H1 (cell line): ENCODE measurements around the gene ASTN2. TPM values are rescaled to one million over a fixed set of nuclear protein-coding genes. Genes with fewer than 3 reads are reported as not detected.

Experiments used
- YY1 ChIP-seq: IDR thresholded peaks from 2 replicates; pipeline ENCODE4 v1.6.1; 2011; ENCODE audit warnings: low read depth, mild to moderate bottlenecking, low read length
- polyA plus RNA-seq, 7 experiments: library from polyadenylated mRNA; depleted of rRNA in 3 of 7; stranded (reverse) in 5 of 7; unstranded in 2 of 7; fragments of >200 nt in 5 of 7; fragments of 200-250 nt in 2 of 7; gene quantifications; 1 replicate in 5 of 7; 2 replicates in 1 of 7; 4 replicates in 1 of 7; pipeline versions ENCODE4 v1.2.1 to v1.2.3, GENCODE V29; 2011 to 2013; ENCODE audit warnings: missing spikeins in 2 of 7, mixed read lengths in 2 of 7
- total RNA-seq: library from RNA; stranded (reverse); fragmentation: NEBNext Ultra II Directional; extraction: Animal tissue kit (Norgen Biotek cat#: 25700); gene quantifications from 2 replicates; pipeline ENCODE4 v1.2.1, GENCODE V29; 2021

The ASTN2 gene
- total and polyA plus RNA-seq, 2 of the 8 experiments (the other 6 are each of a cell fraction or from before 2014, with no cell fraction given): 8.2 to 13.7 TPM

GRCh38 chr9:116900007-116900367, 514.9 kb downstream of the ASTN2 start (continued):
- TF ChIP-seq YY1: no peak
